HL-60 (cell line): ENCODE data around the gene E2F8.

Experiments
- DNase-seq, 2 experiments: peaks; one replicate each; pipeline ENCODE4 v3.0.0-alpha.2; 2010 to 2020; ENCODE audit warnings: low read depth in 1 of 2, low spot score in 1 of 2
- H3K27ac ChIP-seq: fragments of 250-450 bp; sonication (Bioruptor Pico); replicated peaks from 2 replicates; pipeline ENCODE4 v1.5.1; 2020; ENCODE audit warnings: mild to moderate bottlenecking, moderate library complexity
- H3K27me3 ChIP-seq: fragments of 250-450 bp; sonication (Bioruptor Pico); 2 replicates; pipeline ENCODE4 v1.5.1; 2021; ENCODE audit warnings: mild to moderate bottlenecking, moderate library complexity; ENCODE audit not compliant: insufficient read depth, poor library complexity, severe bottlenecking
- H3K4me3 ChIP-seq: replicated peaks from 2 replicates; pipeline ENCODE4 v1.5.1; 2011; ENCODE audit warnings: mild to moderate bottlenecking, control low read depth, low read length; ENCODE audit not compliant: insufficient read depth
- GABPA ChIP-seq: IDR thresholded peaks from 2 replicates; pipeline ENCODE4 v1.6.1; 2012; ENCODE audit warnings: low read depth
- POLR2AphosphoS5 ChIP-seq: IDR thresholded peaks from 2 replicates; pipeline ENCODE4 v1.6.1; 2012; ENCODE audit warnings: low read depth
- SPI1 ChIP-seq: IDR thresholded peaks from 2 replicates; pipeline ENCODE4 v1.6.1; 2012; ENCODE audit warnings: low read depth, mild to moderate bottlenecking, borderline replicate concordance
- TF ChIP-seq, protein P1 (sequence below): IDR thresholded peaks from one replicate; pipeline ENCODE4 v1.5.1; 2011; ENCODE audit warnings: low read length, control low read depth, inconsistent platforms; ENCODE audit not compliant: insufficient read depth
- TF ChIP-seq, protein P2 (sequence below): IDR thresholded peaks from 2 replicates; pipeline ENCODE4 v1.6.1; 2012; ENCODE audit warnings: low read depth; ENCODE audit not compliant: insufficient replicate concordance

Gene E2F8

DNA sequence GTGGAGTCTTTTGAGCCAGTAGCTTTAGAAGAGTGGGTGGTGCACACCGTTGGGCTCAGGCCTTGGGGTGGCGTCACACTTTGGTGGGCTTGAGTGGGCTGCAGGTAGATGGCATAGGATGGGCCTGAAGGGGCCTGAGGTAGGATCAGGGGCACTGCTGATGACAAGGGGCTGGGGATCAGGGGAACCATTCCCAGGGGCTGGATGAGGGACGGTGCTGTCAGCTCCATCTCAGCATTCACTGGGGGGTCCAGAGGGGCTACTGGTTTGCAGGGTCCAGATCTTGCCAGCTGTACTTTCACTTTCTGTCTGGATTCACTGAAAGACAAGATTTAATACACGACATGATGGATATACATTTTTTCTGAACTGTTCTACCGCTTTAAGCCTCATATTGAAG, 11.1 kb downstream of the E2F8 start:
- Histone ChIP-seq H3K27me3 (no peaks in the 10 kb centered on the region), H3K4me3 (no peak overlapping the region), H3K27ac (no peak overlapping the region)
- DNase-seq: no peak
- TF ChIP-seq SPI1 (no peak), POLR2AphosphoS5 (no peak; the same call in 1 of the 2 replicates), GABPA (no peak)
- TF ChIP-seq, protein P1, sequence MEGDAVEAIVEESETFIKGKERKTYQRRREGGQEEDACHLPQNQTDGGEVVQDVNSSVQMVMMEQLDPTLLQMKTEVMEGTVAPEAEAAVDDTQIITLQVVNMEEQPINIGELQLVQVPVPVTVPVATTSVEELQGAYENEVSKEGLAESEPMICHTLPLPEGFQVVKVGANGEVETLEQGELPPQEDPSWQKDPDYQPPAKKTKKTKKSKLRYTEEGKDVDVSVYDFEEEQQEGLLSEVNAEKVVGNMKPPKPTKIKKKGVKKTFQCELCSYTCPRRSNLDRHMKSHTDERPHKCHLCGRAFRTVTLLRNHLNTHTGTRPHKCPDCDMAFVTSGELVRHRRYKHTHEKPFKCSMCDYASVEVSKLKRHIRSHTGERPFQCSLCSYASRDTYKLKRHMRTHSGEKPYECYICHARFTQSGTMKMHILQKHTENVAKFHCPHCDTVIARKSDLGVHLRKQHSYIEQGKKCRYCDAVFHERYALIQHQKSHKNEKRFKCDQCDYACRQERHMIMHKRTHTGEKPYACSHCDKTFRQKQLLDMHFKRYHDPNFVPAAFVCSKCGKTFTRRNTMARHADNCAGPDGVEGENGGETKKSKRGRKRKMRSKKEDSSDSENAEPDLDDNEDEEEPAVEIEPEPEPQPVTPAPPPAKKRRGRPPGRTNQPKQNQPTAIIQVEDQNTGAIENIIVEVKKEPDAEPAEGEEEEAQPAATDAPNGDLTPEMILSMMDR: no peak
- TF ChIP-seq, protein P2, sequence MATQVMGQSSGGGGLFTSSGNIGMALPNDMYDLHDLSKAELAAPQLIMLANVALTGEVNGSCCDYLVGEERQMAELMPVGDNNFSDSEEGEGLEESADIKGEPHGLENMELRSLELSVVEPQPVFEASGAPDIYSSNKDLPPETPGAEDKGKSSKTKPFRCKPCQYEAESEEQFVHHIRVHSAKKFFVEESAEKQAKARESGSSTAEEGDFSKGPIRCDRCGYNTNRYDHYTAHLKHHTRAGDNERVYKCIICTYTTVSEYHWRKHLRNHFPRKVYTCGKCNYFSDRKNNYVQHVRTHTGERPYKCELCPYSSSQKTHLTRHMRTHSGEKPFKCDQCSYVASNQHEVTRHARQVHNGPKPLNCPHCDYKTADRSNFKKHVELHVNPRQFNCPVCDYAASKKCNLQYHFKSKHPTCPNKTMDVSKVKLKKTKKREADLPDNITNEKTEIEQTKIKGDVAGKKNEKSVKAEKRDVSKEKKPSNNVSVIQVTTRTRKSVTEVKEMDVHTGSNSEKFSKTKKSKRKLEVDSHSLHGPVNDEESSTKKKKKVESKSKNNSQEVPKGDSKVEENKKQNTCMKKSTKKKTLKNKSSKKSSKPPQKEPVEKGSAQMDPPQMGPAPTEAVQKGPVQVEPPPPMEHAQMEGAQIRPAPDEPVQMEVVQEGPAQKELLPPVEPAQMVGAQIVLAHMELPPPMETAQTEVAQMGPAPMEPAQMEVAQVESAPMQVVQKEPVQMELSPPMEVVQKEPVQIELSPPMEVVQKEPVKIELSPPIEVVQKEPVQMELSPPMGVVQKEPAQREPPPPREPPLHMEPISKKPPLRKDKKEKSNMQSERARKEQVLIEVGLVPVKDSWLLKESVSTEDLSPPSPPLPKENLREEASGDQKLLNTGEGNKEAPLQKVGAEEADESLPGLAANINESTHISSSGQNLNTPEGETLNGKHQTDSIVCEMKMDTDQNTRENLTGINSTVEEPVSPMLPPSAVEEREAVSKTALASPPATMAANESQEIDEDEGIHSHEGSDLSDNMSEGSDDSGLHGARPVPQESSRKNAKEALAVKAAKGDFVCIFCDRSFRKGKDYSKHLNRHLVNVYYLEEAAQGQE: no peak

DNA sequence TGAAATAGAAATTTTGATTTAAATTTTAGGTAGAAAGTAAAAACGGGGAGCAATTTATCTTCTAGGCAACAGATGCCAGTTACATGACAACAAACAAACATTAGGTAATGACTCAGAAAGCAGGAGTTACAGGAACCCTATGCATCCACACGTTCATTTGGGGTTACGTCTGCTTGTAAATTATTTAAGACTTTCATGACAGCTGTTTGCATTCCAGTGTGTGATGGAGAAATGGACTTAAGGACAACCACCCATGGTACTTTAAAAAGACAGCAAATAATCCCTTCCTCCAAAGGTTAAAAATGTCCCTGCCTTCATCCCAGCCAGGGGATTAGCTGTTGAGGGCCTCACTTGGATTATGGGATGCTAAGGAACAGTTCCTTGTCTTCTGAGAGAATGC, 11.8 kb downstream of the E2F8 start:
- TF ChIP-seq, protein P1: no peak
- no peak for TF ChIP-seq SPI1
- TF ChIP-seq, protein P2: no peak
- TF ChIP-seq POLR2AphosphoS5: no peak
- no peak for TF ChIP-seq GABPA
- Histone ChIP-seq H3K4me3 (no peak overlapping the region), H3K27ac (no peak overlapping the region), H3K27me3 (no peaks in the 10 kb centered on the region)
- no peak for DNase-seq

DNA sequence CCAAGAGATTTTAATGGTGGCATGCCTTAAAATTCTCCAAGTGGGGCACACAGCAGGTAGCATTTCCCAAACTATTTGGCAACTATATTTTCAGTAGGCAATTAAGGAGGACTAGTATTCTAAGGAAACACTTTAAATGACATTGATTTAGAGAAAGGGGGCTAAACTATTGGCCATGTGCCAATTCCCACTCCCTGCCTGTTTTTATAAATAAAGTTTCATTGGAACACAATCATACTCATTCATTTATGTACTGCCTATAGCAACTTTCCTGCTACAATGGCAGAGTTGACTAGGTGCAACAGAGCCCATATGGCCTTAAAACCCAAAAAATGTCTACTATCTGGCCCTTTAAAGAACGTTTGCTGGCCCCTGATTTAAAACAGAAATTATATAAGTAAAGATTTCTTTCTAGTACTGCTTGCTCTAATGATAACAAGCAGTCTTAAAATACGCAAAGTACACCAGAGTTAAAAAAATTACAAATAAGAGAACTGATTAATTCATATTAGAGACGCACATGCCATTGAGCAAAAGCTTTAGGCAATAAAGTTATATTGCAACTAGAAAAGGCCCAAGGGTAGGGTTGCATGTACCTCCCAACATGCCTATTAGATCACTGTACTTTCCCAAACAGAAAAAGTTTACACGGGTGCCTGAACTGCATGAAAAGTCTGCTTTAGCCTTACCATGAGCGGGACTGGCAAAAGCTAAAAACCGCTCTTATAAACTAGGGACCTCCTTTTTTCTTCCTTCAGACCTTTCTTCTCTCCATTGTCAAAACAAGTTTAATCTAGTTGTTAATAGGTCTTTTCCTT, 14.2 kb downstream of the E2F8 start:
- Histone ChIP-seq H3K27me3 (no peaks in the 10 kb centered on the region), H3K4me3 (no peak overlapping the region), H3K27ac (no peak overlapping the region)
- no peak for DNase-seq
- TF ChIP-seq, protein P1: no peak
- TF ChIP-seq, protein P2: no peak
- TF ChIP-seq POLR2AphosphoS5 (no peak), GABPA (no peak), SPI1 (no peak)
